Endodermal cell (in vitro differentiated cells): ENCODE measurements around the gene PTPRH. TPM values are rescaled to one million over a fixed set of nuclear protein-coding genes. Genes with fewer than 3 reads are reported as not detected.

Experiments
- DNase-seq: peaks from one replicate; pipeline ENCODE4 v3.0.0-alpha.2; 2017
- H3K27ac ChIP-seq: 2 replicates; pipeline ENCODE4 v1.5.1; 2013; ENCODE audit warnings: mild to moderate bottlenecking, low read depth, low read length, moderate library complexity
- H3K27me3 ChIP-seq: 2 replicates; pipeline ENCODE4 v1.6.1; 2013; ENCODE audit warnings: mild to moderate bottlenecking, low read length, moderate library complexity; ENCODE audit not compliant: insufficient read depth, control insufficient read depth, poor library complexity, severe bottlenecking
- H3K36me3 ChIP-seq: 2 replicates; pipeline ENCODE4 v1.7.0; 2013; ENCODE audit warnings: mild to moderate bottlenecking, low read length, moderate library complexity; ENCODE audit not compliant: control insufficient read depth, insufficient read depth
- H3K4me1 ChIP-seq: one replicate; pipeline ENCODE4 v1.7.0; 2013; ENCODE audit warnings: low read length; ENCODE audit not compliant: control insufficient read depth, insufficient read depth
- H3K4me3 ChIP-seq: 2 replicates; pipeline ENCODE4 v1.5.1; 2013; ENCODE audit warnings: mild to moderate bottlenecking, low read length, moderate library complexity
- H3K9ac ChIP-seq: 2 replicates; pipeline ENCODE4 v1.6.1; 2013; ENCODE audit warnings: mild to moderate bottlenecking, low read length, moderate library complexity; ENCODE audit not compliant: poor library complexity, severe bottlenecking; ENCODE audit errors: extremely low read depth
- H3K9me3 ChIP-seq: 2 replicates; pipeline ENCODE4 v1.6.1; 2013; ENCODE audit warnings: mild to moderate bottlenecking, low read length, moderate library complexity; ENCODE audit not compliant: control insufficient read depth
- H3K27ac Mint-ChIP-seq: 2 replicates; pipeline ENCODE4 v1.8.0; 2020; ENCODE audit warnings: mixed read lengths
- H3K27me3 Mint-ChIP-seq: 2 replicates; pipeline ENCODE4 v1.8.0; 2021; ENCODE audit warnings: mild to moderate bottlenecking, mixed read lengths; ENCODE audit not compliant: insufficient read depth
- H3K36me3 Mint-ChIP-seq: 2 replicates; pipeline ENCODE4 v1.8.0; 2020; ENCODE audit warnings: low read depth, mixed read lengths
- H3K4me1 Mint-ChIP-seq: 2 replicates; pipeline ENCODE4 v1.8.0; 2020; ENCODE audit warnings: mixed read lengths
- H3K4me3 Mint-ChIP-seq: 2 replicates; pipeline ENCODE4 v1.8.0; 2020; ENCODE audit warnings: mild to moderate bottlenecking, moderate library complexity, mixed read lengths
- H3K9me3 Mint-ChIP-seq: 2 replicates; pipeline ENCODE4 v1.8.0; 2020; ENCODE audit warnings: mild to moderate bottlenecking, mixed read lengths
- CTCF ChIP-seq: fragments of 200-600 bp; sonication (generic); conservative IDR thresholded peaks from 2 replicates; pipeline ENCODE4 v1.5.0; 2021; ENCODE audit warnings: antibody characterized with exemption, mild to moderate bottlenecking
- WGBS, 2 experiments: methylation state at CpG; one replicate each; pipeline versions ENCODE4 v1.1.5 to v1.1.7; 2013; ENCODE audit warnings: missing lambda C conversion rate in 2 of 2, mixed read lengths in 1 of 2; ENCODE audit not compliant: insufficient coverage in 1 of 2, insufficient read length in 1 of 2; 5-methylcytosine and 5-hydroxymethylcytosine counted together
- total RNA-seq, 2 donors: library from RNA; stranded (reverse); fragmentation: NEBNext Ultra II Directional in 1 of 2; extraction: Animal tissue kit (Norgen Biotek cat#: 25700) in 1 of 2; gene quantifications; 2 replicates in 1 of 2; 3 replicates in 1 of 2; pipeline ENCODE4 v1.2.1, GENCODE V29; 2021

Gene PTPRH
- total RNA-seq, 2 donors from 2014 or later: not detected

GRCh38 chr19:55158848-55159749 is 50.2 kb downstream of the PTPRH start:
- H3K9ac ChIP-seq: no peak overlapping the region
- no peak overlapping the region for H3K27ac ChIP-seq
- Mint-ChIP-seq H3K4me1 (peaks cover 6% of the 10 kb centered on the region), H3K27ac (no peak overlapping the region), H3K9me3 (peaks cover 2% of the 10 kb centered on the region), H3K4me3 (no peak overlapping the region), H3K36me3 (no peaks in the 10 kb centered on the region), H3K27me3 (peaks cover 82% of the 10 kb centered on the region)
- no peaks in the 10 kb centered on the region for H3K27me3 ChIP-seq
- H3K36me3 ChIP-seq: no peaks in the 10 kb centered on the region
- no peaks in the 10 kb centered on the region for H3K9me3 ChIP-seq
- DNase-seq: peak; percentile 80
- no peak for TF ChIP-seq CTCF
- 71 to 79% methylated on average over 14 to 18 of the region's 18 CpGs for WGBS, 2 experiments
- H3K4me3 ChIP-seq: no peak overlapping the region
- no peaks in the 10 kb centered on the region for H3K4me1 ChIP-seq

GRCh38 chr19:55158423-55158822 is 50.9 kb downstream of the PTPRH start:
- Histone ChIP-seq H3K4me1 (no peaks in the 10 kb centered on the region), H3K36me3 (no peaks in the 10 kb centered on the region), H3K4me3 (no peak overlapping the region), H3K9me3 (no peaks in the 10 kb centered on the region), H3K27ac (no peak overlapping the region), H3K9ac (no peak overlapping the region), H3K27me3 (no peaks in the 10 kb centered on the region)
- no peak for DNase-seq
- Mint-ChIP-seq H3K36me3 (peaks cover 2% of the 10 kb centered on the region), H3K27ac (no peak overlapping the region), H3K27me3 (peaks cover 78% of the 10 kb centered on the region), H3K4me3 (no peak overlapping the region), H3K9me3 (peaks cover 2% of the 10 kb centered on the region), H3K4me1 (peaks cover 6% of the 10 kb centered on the region)
- 88 to 92% methylated on average over 3 to 4 of the region's 4 CpGs for WGBS, 2 experiments
- no peak for TF ChIP-seq CTCF

- peaks cover 4% of the 10 kb centered on the region for H3K36me3 Mint-ChIP-seq
- TF ChIP-seq CTCF: no peak
- Histone ChIP-seq H3K36me3 (no peaks in the 10 kb centered on the region), H3K4me3 (peak within 1 kb of the TSS; percentile 70), H3K9me3 (peaks cover under 1% of the 10 kb centered on the region), H3K27ac (no peak within 1 kb of the TSS), H3K27me3 (no peaks in the 10 kb centered on the region), H3K9ac (no peak within 1 kb of the TSS), H3K4me1 (no peaks in the 10 kb centered on the region)
- 83 to 93% methylated on average over 19 to 39 of the region's 39 CpGs for WGBS, 2 experiments
- peak within 1 kb of the TSS; percentile 57 for H3K4me3 Mint-ChIP-seq
- H3K27me3 Mint-ChIP-seq: peaks cover 70% of the 10 kb centered on the region
- peaks cover 6% of the 10 kb centered on the region for H3K4me1 Mint-ChIP-seq
- H3K27ac Mint-ChIP-seq: no peak within 1 kb of the TSS
- no peak for DNase-seq
- H3K9me3 Mint-ChIP-seq: peaks cover 2% of the 10 kb centered on the region
These were observed 52.0 kb downstream of the PTPRH start, which contains the start of gene TNNI3 for GRCh38 chr19:55157064-55157908. Gene TNNI3 (minus strand): TSS chr19:55157732. CDS start chr19:55157589, 143 bp downstream.
